A673 (cell line): Measurements from ENCODE around the gene B3GALNT2. TPM values are rescaled to one million over a fixed set of nuclear protein-coding genes. Genes with fewer than 3 reads are reported as not detected.

Experiments
- BruUV-seq: library from RNA; stranded (reverse); fragments of 400-500 nt; replicated peaks from 2 replicates; lab custom pipeline; 2021; lab: Mats Ljungman, UMichigan
- CTCF ChIA-PET: fragments of 300-600 bp; sonication (Branson Sonifier 250); formaldehyde crosslinking; loops from one replicate; lab custom pipeline; 2022; ENCODE audit warnings: antibody characterized with exemption; lab: Charles Lee
- POLR2A ChIA-PET: fragments of 300-600 bp; sonication (Branson Sonifier 250); formaldehyde crosslinking; loops from one replicate; lab custom pipeline; 2022; ENCODE audit warnings: antibody characterized with exemption; ENCODE audit not compliant: low non-redundant PET; lab: Charles Lee
- DNase-seq: peaks from one replicate; pipeline ENCODE4 v3.0.0-alpha.2; 2015; ENCODE audit warnings: low spot score
- H3K27ac ChIP-seq: fragments of 200-600 bp; sonication (generic); 2 replicates; pipeline ENCODE4 v1.5.1; 2016; ENCODE audit warnings: mixed run types, low read depth, mild to moderate bottlenecking, mixed read lengths, antibody characterized with exemption, low read length; ENCODE audit not compliant: poor library complexity, severe bottlenecking
- H3K27me3 ChIP-seq: fragments of 200-600 bp; sonication (generic); replicated peaks from 2 replicates; pipeline ENCODE4 v1.6.1; 2017; ENCODE audit warnings: mixed run types, low read depth, mild to moderate bottlenecking, mixed read lengths, antibody characterized with exemption, low read length; ENCODE audit not compliant: insufficient read depth, poor library complexity
- H3K36me3 ChIP-seq: fragments of 200-600 bp; sonication (generic); 2 replicates; pipeline ENCODE4 v1.6.1; 2016; ENCODE audit warnings: mixed run types, mild to moderate bottlenecking, mixed read lengths, antibody characterized with exemption, low read length; ENCODE audit not compliant: insufficient read depth, poor library complexity, severe bottlenecking
- H3K4me1 ChIP-seq: fragments of 200-600 bp; sonication (generic); 2 replicates; pipeline ENCODE4 v1.6.1; 2017; ENCODE audit warnings: mixed run types, mild to moderate bottlenecking, mixed read lengths, antibody characterized with exemption, low read length; ENCODE audit not compliant: insufficient read depth, poor library complexity, severe bottlenecking
- H3K4me3 ChIP-seq: fragments of 200-600 bp; sonication (generic); 2 replicates; pipeline ENCODE4 v1.5.1; 2016; ENCODE audit warnings: low read depth, mixed run types, mild to moderate bottlenecking, mixed read lengths, low read length; ENCODE audit not compliant: poor library complexity, severe bottlenecking
- H3K9me3 ChIP-seq: fragments of 200-600 bp; sonication (generic); 2 replicates; pipeline ENCODE4 v1.6.1; 2016; ENCODE audit warnings: mixed run types, low read depth, mild to moderate bottlenecking, mixed read lengths, antibody characterized with exemption, low read length; ENCODE audit not compliant: poor library complexity, severe bottlenecking
- CTCF ChIP-seq: fragments of 300-800, 200-600 bp; sonication (generic); conservative IDR thresholded peaks from 2 replicates; pipeline ENCODE4 v1.5.1; 2017; ENCODE audit warnings: low read depth, mild to moderate bottlenecking, antibody characterized with exemption, low read length, moderate library complexity, mixed read lengths
- EZH2 ChIP-seq: fragments of 200-600 bp; sonication (generic); IDR thresholded peaks from 2 replicates; pipeline ENCODE4 v1.6.1; 2017; ENCODE audit warnings: borderline replicate concordance, low read depth, mild to moderate bottlenecking, mixed read lengths, antibody characterized with exemption, low read length; ENCODE audit not compliant: poor library complexity, severe bottlenecking
- intact Hi-C: fragments of 100-400 bp; cut with micrococcal nuclease; formaldehyde crosslinking; loops from one replicate; pipeline ENCODE4 v1.10.0; 2022; ENCODE audit not compliant: unreplicated experiment
- total RNA-seq: library from RNA; stranded (reverse); gene quantifications from 2 replicates; pipeline ENCODE4 v1.2.3, GENCODE V29; 2021

Gene B3GALNT2
- total RNA-seq, 1 experiment from 2014 or later: 18.6 TPM

DNA sequence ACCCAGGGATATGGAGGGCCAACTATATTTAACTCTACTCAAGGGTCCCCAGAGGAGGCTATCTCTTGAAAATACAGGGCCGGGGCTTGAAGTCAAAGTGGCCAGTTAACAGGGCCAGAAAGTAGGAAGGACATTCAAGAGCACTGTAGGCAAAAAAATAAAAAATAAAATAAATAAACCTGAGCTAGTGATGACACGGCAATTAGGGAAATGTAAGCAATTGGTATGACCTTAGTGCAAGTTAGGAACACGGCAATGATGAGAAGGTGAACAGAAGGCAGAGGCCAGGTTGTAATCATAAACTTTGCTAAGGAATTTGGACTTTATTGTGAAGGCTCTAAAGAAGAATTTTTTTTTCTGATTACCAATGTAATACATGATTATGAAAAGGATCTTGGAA is 3.4 kb upstream of the B3GALNT2 start:
- Histone ChIP-seq H3K4me1 (no peaks in the 10 kb centered on the region), H3K36me3 (no peaks in the 10 kb centered on the region), H3K27ac (no peak overlapping the region), H3K27me3 (no peaks in the 10 kb centered on the region), H3K9me3 (no peaks in the 10 kb centered on the region), H3K4me3 (no peak overlapping the region)
- ChIA-PET POLR2A (no interaction called here), CTCF (no interaction called here)
- TF ChIP-seq EZH2 (no peak), CTCF (no peak)
- no peak for DNase-seq
- intact Hi-C loops: no loop called here
- BruUV-seq: no TSS peak

GRCh38 chr1:235504494-235505222 is 406 bp upstream of the B3GALNT2 start:
- POLR2A ChIA-PET: no interaction called here
- TF ChIP-seq CTCF: peak; percentile 76
- no peak for TF ChIP-seq EZH2
- DNase-seq: peak; percentile 96
- H3K4me3 ChIP-seq: peak overlapping the region; percentile 70
- H3K36me3 ChIP-seq: no peaks in the 10 kb centered on the region
- no peaks in the 10 kb centered on the region for H3K27me3 ChIP-seq
- H3K27ac ChIP-seq: peak overlapping the region; percentile 96
- CTCF ChIA-PET: interaction anchor here (0.6 to 1.1 kb wide), 4 partner anchors 96 to 1052 kb away, joined by 3 read pairs; no protein-coding TSS in a partner anchor
- BruUV-seq: TSS peak; percentile 82
- intact Hi-C loops: no loop called here
- no peaks in the 10 kb centered on the region for H3K9me3 ChIP-seq
- peaks cover 3% of the 10 kb centered on the region for H3K4me1 ChIP-seq

- ChIA-PET CTCF (interaction anchor here (0.6 kb wide), 2 partner anchors 95 to 1051 kb away, joined by 3 read pairs; no protein-coding TSS in a partner anchor), POLR2A (interaction anchor here (0.6 kb wide), 1 partner anchor 14 kb away, joined by 6 read pairs; no protein-coding TSS in a partner anchor)
Observed at GRCh38 chr1:235503403-235504121, 690 bp downstream of the B3GALNT2 start.

More at GRCh38 chr1:235503403-235504121, 690 bp downstream of the B3GALNT2 start:
- H3K4me1 ChIP-seq: peaks cover 3% of the 10 kb centered on the region
- BruUV-seq: no TSS peak
- H3K27ac ChIP-seq: peak overlapping the region; percentile 96
- no peaks in the 10 kb centered on the region for H3K9me3 ChIP-seq
- DNase-seq: peak; percentile 30
- peak overlapping the region; percentile 70 for H3K4me3 ChIP-seq
- no peaks in the 10 kb centered on the region for H3K36me3 ChIP-seq
- H3K27me3 ChIP-seq: no peaks in the 10 kb centered on the region
- TF ChIP-seq CTCF (no peak), EZH2 (no peak)
- intact Hi-C loops: no loop called here
